Karpas-422 (cell line): ENCODE data around the gene GTF2H4. TPM values are rescaled to one million over a fixed set of nuclear protein-coding genes. Genes with fewer than 3 reads are reported as not detected.

Experiments
- DNase-seq: peaks from one replicate; pipeline ENCODE4 v3.0.0-alpha.2; 2015
- H2AFZ ChIP-seq: fragments of 200-600 bp; sonication (generic); 2 replicates; pipeline ENCODE4 v1.6.1; 2014; ENCODE audit warnings: antibody characterized with exemption, low read length, mixed read lengths
- H3K27ac ChIP-seq: fragments of 200-600 bp; sonication (generic); 2 replicates; pipeline ENCODE4 v1.5.1; 2014; ENCODE audit warnings: mild to moderate bottlenecking, low read length, moderate library complexity
- H3K27me3 ChIP-seq: fragments of 200-600 bp; sonication (generic); 2 replicates; pipeline ENCODE4 v1.6.1; 2014; ENCODE audit warnings: low read length, mixed read lengths
- H3K36me3 ChIP-seq: fragments of 200-600 bp; sonication (generic); 2 replicates; pipeline ENCODE4 v1.6.1; 2014; ENCODE audit warnings: low read length, mixed read lengths; ENCODE audit not compliant: insufficient read depth
- H3K4me1 ChIP-seq: fragments of 200-600 bp; sonication (generic); 2 replicates; pipeline ENCODE4 v1.6.1; 2014; ENCODE audit warnings: mild to moderate bottlenecking, low read length, mixed read lengths
- H3K4me2 ChIP-seq: fragments of 200-600 bp; sonication (generic); 2 replicates; pipeline ENCODE4 v1.6.1; 2014; ENCODE audit warnings: low read length, low read depth, mild to moderate bottlenecking; ENCODE audit not compliant: poor library complexity, severe bottlenecking
- H3K4me3 ChIP-seq: fragments of 200-600 bp; sonication (generic); 2 replicates; pipeline ENCODE4 v1.5.1; 2014; ENCODE audit warnings: mild to moderate bottlenecking, antibody characterized with exemption, low read length, mixed read lengths
- H3K79me2 ChIP-seq: fragments of 200-600 bp; sonication (generic); 2 replicates; pipeline ENCODE4 v1.6.1; 2014; ENCODE audit warnings: mild to moderate bottlenecking, low read length, mixed read lengths
- H3K9ac ChIP-seq: fragments of 200-600 bp; sonication (generic); 2 replicates; pipeline ENCODE4 v1.6.0; 2014; ENCODE audit warnings: low read length
- H3K9me2 ChIP-seq: fragments of 200-600 bp; sonication (generic), shearing (Covaris generic); replicated peaks from 2 replicates; pipeline ENCODE4 v1.6.0; 2014; ENCODE audit warnings: mild to moderate bottlenecking, low read length, moderate library complexity; ENCODE audit not compliant: insufficient read depth
- H3K9me3 ChIP-seq: fragments of 300-700, 200-600 bp; sonication (generic); 2 replicates; pipeline ENCODE4 v1.6.1; 2014; ENCODE audit warnings: low read length, mixed read lengths
- H4K20me1 ChIP-seq: fragments of 200-600 bp; sonication (generic); 2 replicates; pipeline ENCODE4 v1.6.1; 2014; ENCODE audit warnings: mild to moderate bottlenecking, antibody characterized with exemption, low read length, low read depth; ENCODE audit not compliant: insufficient read depth
- total RNA-seq: library from RNA; depleted of rRNA; stranded (reverse); fragments of >200 nt; shearing (Covaris generic); gene quantifications from 2 replicates; pipeline ENCODE4 v1.2.3, GENCODE V29; 2014; ENCODE audit warnings: low replicate concordance

The GTF2H4 gene
- total RNA-seq, 1 experiment from 2014 or later = 23.4 TPM

DNA sequence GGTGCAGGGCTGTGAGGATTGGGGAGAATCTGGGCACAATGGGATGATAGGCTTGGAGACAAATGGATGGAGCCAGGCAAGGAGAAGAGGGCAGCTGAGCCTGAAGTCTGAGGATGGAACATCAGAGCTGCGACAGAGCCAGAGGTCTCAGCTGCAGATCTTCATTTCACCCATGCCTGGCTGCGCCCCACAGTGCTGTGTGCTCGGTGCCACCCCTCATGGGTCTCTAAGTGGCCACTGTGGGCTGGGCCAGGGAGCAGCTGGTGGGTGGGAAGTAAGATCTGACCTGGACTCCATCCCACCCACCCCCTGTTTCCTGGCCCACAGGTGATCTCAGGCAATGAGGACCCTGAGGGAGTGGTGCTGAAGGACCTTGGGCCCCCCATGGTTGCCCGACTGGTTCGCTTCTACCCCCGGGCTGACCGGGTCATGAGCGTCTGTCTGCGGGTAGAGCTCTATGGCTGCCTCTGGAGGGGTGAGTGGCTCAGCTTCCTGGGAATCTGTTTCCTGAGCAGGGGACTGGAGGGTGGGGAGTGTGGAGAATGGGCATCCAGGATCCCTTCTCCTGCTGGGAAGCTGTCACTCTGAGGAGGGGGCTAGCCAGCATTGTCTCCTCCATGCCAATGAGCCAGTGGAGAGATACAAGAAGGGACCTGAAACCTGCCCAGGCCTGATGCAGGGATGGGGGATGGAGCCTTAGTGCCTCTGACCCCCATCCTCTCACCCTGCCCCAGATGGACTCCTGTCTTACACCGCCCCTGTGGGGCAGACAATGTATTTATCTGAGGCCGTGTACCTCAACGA is 17.2 kb upstream of the GTF2H4 start:
- no peak overlapping the region for H3K4me2 ChIP-seq
- H3K4me3 ChIP-seq = no peak overlapping the region
- no peak overlapping the region for H3K9ac ChIP-seq
- H3K9me2 ChIP-seq = no peaks in the 10 kb centered on the region
- no peaks in the 10 kb centered on the region for H4K20me1 ChIP-seq
- DNase-seq = no peak
- no peaks in the 10 kb centered on the region for H3K4me1 ChIP-seq
- no peaks in the 10 kb centered on the region for H3K36me3 ChIP-seq
- no peaks in the 10 kb centered on the region for H3K79me2 ChIP-seq
- no peaks in the 10 kb centered on the region for H3K27me3 ChIP-seq
- no peak overlapping the region for H3K27ac ChIP-seq
- no peaks in the 10 kb centered on the region for H3K9me3 ChIP-seq
- H2AFZ ChIP-seq = no peak overlapping the region

DNA sequence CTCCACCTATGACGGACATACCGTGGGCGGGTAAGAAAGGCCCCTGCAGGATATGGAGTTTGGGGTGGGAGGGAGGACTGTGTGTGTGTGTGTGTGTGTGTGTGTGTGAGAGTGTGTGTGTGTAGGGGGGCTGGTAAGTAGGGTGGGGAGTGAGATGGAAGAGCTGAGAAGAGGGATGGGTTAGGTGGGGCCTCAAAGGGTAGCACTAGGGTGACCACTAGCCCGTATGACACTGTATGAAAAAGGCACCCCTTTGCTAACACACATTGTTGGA is 16.6 kb upstream of the GTF2H4 start:
- Histone ChIP-seq H3K4me2 (no peak overlapping the region), H3K9me3 (no peaks in the 10 kb centered on the region), H3K9ac (no peak overlapping the region), H2AFZ (no peak overlapping the region), H4K20me1 (no peaks in the 10 kb centered on the region), H3K27ac (no peak overlapping the region), H3K9me2 (no peaks in the 10 kb centered on the region), H3K79me2 (no peaks in the 10 kb centered on the region), H3K36me3 (no peaks in the 10 kb centered on the region), H3K4me1 (no peaks in the 10 kb centered on the region), H3K4me3 (no peak overlapping the region), H3K27me3 (no peaks in the 10 kb centered on the region)
- no peak for DNase-seq

DNA sequence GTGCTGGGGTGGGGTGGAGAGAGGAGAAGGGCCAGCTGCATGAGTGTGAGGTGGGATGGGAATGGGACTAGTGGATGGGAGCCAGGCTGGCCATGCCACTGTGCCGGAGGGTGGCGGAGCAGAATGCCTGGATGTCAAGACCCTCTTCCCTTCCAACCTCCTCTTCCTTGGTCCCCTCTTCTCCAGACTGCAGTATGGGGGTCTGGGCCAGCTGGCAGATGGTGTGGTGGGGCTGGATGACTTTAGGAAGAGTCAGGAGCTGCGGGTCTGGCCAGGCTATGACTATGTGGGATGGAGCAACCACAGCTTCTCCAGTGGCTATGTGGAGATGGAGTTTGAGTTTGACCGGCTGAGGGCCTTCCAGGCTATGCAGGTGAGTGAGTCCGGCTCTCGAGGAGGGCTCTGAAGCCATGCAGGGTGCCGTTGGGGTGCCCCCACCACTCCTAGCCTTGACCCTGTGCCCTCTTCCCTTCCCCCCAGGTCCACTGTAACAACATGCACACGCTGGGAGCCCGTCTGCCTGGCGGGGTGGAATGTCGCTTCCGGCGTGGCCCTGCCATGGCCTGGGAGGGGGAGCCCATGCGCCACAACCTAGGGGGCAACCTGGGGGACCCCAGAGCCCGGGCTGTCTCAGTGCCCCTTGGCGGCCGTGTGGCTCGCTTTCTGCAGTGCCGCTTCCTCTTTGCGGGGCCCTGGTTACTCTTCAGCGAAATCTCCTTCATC is 16.0 kb upstream of the GTF2H4 start:
- DNase-seq = no peak
- H2AFZ ChIP-seq = no peak overlapping the region
- H3K27ac ChIP-seq = no peak overlapping the region
- H3K9ac ChIP-seq = no peak overlapping the region
- H4K20me1 ChIP-seq = no peaks in the 10 kb centered on the region
- H3K4me1 ChIP-seq = no peaks in the 10 kb centered on the region
- no peaks in the 10 kb centered on the region for H3K79me2 ChIP-seq
- no peak overlapping the region for H3K4me3 ChIP-seq
- no peak overlapping the region for H3K4me2 ChIP-seq
- no peaks in the 10 kb centered on the region for H3K27me3 ChIP-seq
- no peaks in the 10 kb centered on the region for H3K9me3 ChIP-seq
- H3K9me2 ChIP-seq = no peaks in the 10 kb centered on the region
- H3K36me3 ChIP-seq = no peaks in the 10 kb centered on the region

DNA sequence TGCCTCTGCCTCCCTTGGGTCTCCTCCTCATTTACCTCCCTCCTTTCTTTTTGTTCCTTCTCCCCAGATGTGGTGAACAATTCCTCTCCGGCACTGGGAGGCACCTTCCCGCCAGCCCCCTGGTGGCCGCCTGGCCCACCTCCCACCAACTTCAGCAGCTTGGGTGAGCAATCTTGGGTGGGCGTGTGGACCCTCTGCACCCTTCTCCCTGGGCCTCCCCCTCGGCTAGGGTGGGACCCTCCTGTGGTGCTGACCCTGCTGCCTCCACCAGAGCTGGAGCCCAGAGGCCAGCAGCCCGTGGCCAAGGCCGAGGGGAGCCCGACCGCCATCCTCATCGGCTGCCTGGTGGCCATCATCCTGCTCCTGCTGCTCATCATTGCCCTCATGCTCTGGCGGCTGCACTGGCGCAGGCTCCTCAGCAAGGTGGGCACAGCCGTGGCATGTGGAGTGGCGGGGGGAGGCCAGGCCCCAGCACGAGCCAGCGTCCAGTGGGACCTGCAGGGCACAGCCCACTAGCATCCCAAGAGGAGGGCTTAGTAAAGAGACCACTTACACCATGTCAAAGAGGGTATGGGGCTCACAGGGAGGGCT is 14.9 kb upstream of the GTF2H4 start:
- Histone ChIP-seq H3K4me3 (no peak overlapping the region), H3K9me3 (no peaks in the 10 kb centered on the region), H4K20me1 (no peaks in the 10 kb centered on the region), H3K79me2 (no peaks in the 10 kb centered on the region), H3K27ac (no peak overlapping the region), H3K9me2 (no peaks in the 10 kb centered on the region), H3K36me3 (no peaks in the 10 kb centered on the region), H3K4me1 (no peaks in the 10 kb centered on the region), H2AFZ (no peak overlapping the region), H3K9ac (no peak overlapping the region), H3K27me3 (no peaks in the 10 kb centered on the region), H3K4me2 (no peak overlapping the region)
- no peak for DNase-seq

DNA sequence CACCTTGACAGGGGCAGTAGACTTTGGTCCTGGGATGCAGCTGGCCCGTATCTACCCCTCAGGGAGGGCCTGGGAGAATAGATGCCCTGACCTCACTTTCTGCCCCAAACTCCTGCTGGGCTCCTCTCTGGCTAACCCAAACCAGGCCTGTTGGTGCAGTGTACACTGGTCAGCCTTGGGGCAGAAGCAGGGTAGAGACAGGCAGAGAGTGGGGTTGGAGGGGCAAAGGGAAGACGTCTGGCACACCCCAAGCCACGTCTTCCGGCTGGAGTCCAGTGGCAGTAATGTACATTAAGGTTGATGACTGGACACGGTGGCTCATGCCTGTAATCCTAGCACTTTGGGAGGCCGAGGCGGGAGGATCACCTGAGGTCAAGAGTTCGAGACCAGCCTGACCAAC is 14.3 kb upstream of the GTF2H4 start:
- Histone ChIP-seq H4K20me1 (no peaks in the 10 kb centered on the region), H3K9me2 (no peaks in the 10 kb centered on the region), H3K9me3 (no peaks in the 10 kb centered on the region), H3K4me1 (no peaks in the 10 kb centered on the region), H3K27me3 (no peaks in the 10 kb centered on the region), H3K27ac (no peak overlapping the region), H3K79me2 (no peaks in the 10 kb centered on the region), H3K4me3 (no peak overlapping the region), H3K36me3 (no peaks in the 10 kb centered on the region), H3K9ac (no peak overlapping the region), H3K4me2 (no peak overlapping the region), H2AFZ (no peak overlapping the region)
- no peak for DNase-seq

DNA sequence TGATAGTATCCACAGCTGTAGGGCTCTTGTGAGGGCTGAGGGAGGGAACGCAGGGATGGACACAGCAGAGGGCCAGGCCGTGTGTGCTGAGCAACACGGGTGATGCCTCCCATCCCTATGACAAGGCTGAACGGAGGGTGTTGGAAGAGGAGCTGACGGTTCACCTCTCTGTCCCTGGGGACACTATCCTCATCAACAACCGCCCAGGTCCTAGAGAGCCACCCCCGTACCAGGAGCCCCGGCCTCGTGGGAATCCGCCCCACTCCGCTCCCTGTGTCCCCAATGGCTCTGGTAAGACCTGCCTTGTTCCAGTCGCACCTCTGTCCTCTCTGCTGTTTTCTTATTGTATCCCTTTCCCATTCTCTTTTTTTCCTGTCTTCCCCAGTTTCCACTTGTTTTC is 13.6 kb upstream of the GTF2H4 start:
- H3K36me3 ChIP-seq = no peaks in the 10 kb centered on the region
- H3K27me3 ChIP-seq = no peaks in the 10 kb centered on the region

DNA sequence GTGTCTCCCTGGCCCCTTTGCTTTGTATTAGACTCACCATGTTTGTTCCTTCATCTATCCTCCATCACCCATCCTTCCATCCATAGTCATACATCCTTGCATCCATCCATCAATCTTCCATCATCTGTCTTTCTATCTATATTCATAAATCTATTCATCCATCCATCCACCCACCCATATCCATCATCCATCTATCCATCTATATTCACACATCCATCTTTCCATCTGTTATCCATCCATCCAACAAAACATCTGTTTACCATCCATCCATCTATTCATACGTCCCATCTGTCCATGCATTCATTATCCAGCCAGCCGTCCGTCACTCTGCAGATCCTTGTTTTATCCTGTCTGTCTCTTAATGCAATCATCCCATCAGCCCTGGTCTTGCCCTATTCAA is 13.1 kb upstream of the GTF2H4 start:
- no peaks in the 10 kb centered on the region for H3K36me3 ChIP-seq
- no peak for DNase-seq

More for the DNA sequence above, 13.6 kb upstream of the GTF2H4 start:
- no peak overlapping the region for H3K27ac ChIP-seq
- no peak overlapping the region for H3K4me3 ChIP-seq
- H3K4me2 ChIP-seq = no peak overlapping the region
- no peaks in the 10 kb centered on the region for H3K79me2 ChIP-seq
- H3K9me3 ChIP-seq = no peaks in the 10 kb centered on the region
- no peaks in the 10 kb centered on the region for H4K20me1 ChIP-seq
- no peaks in the 10 kb centered on the region for H3K4me1 ChIP-seq
- DNase-seq = no peak
- H3K9me2 ChIP-seq = no peaks in the 10 kb centered on the region
- no peak overlapping the region for H3K9ac ChIP-seq
- H2AFZ ChIP-seq = no peak overlapping the region

DNA sequence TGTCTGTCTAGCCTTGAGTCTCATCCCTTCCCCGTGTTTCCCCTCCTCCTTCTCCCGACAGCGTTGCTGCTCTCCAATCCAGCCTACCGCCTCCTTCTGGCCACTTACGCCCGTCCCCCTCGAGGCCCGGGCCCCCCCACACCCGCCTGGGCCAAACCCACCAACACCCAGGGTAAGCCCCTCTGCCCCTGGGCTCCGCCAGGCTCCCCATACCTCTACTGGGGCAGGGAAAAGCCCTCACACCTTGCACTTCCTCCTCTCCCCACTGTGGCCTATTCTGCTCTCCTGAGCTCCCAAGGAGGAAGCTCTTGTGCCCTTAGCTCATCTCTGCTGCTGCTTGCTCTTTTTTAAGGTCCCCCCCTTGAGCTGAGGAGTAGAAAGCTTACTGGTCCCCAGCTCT is 12.7 kb upstream of the GTF2H4 start:
- Histone ChIP-seq H3K9ac (no peak overlapping the region), H3K79me2 (no peaks in the 10 kb centered on the region), H3K4me1 (no peaks in the 10 kb centered on the region), H3K4me2 (no peak overlapping the region), H2AFZ (no peak overlapping the region), H3K27ac (no peak overlapping the region), H3K27me3 (no peaks in the 10 kb centered on the region), H4K20me1 (no peaks in the 10 kb centered on the region), H3K36me3 (no peaks in the 10 kb centered on the region), H3K9me3 (no peaks in the 10 kb centered on the region), H3K4me3 (no peak overlapping the region), H3K9me2 (no peaks in the 10 kb centered on the region)
- no peak for DNase-seq

More for the DNA sequence above, 13.1 kb upstream of the GTF2H4 start:
- H3K9me2 ChIP-seq = no peaks in the 10 kb centered on the region
- H3K4me2 ChIP-seq = no peak overlapping the region
- no peak overlapping the region for H3K9ac ChIP-seq
- H3K27ac ChIP-seq = no peak overlapping the region
- H3K4me1 ChIP-seq = no peaks in the 10 kb centered on the region
- no peaks in the 10 kb centered on the region for H3K27me3 ChIP-seq
- H3K4me3 ChIP-seq = no peak overlapping the region
- no peak overlapping the region for H2AFZ ChIP-seq
- H3K79me2 ChIP-seq = no peaks in the 10 kb centered on the region
- no peaks in the 10 kb centered on the region for H4K20me1 ChIP-seq
- H3K9me3 ChIP-seq = no peaks in the 10 kb centered on the region
